GM21619 (cell line): ENCODE data around the gene CLASP1.
"Not testable (repeated sequence)": the region's sequence is repeated elsewhere in the genome, so short reads cannot be mapped to it uniquely, and the experiment has no call there.

Source experiments
- ATAC-seq: cut with Tn5 transposase; IDR thresholded peaks from one replicate; pipeline ENCODE4 v1.9.1; 2021; ENCODE audit not compliant: unreplicated experiment

The CLASP1 gene

GRCh38 chr2:121649149-121649595 lies at the start of gene CLASP1:
Gene CLASP1, minus strand, starts transcription at chr2:121649462. Its CDS starts 43,567 bp downstream, at chr2:121605895.
- ATAC-seq = peak; percentile 35

GRCh38 chr2:121698318-121698930 lies 49.2 kb upstream of the CLASP1 start:
- ATAC-seq = no peak

- no peak for ATAC-seq
Observed at GRCh38 chr2:121697108-121697631, 47.9 kb upstream of the CLASP1 start.

- ATAC-seq = no peak
Observed at GRCh38 chr2:121696410-121696930, 47.2 kb upstream of the CLASP1 start.

GRCh38 chr2:121695171-121695451 lies 45.8 kb upstream of the CLASP1 start:
- no peak for ATAC-seq

- ATAC-seq = no peak
Observed at GRCh38 chr2:121694398-121695170, 45.3 kb upstream of the CLASP1 start.

- not testable (repeated sequence) for ATAC-seq
Observed at GRCh38 chr2:121690572-121690971, 41.3 kb upstream of the CLASP1 start.

GRCh38 chr2:121690095-121690494 lies 40.8 kb upstream of the CLASP1 start:
- ATAC-seq = no peak

- ATAC-seq = no peak
Observed at GRCh38 chr2:121689356-121689755, 40.1 kb upstream of the CLASP1 start.

GRCh38 chr2:121688820-121689219 lies 39.6 kb upstream of the CLASP1 start:
- ATAC-seq = no peak

- no peak for ATAC-seq
Observed at GRCh38 chr2:121686902-121687301, 37.6 kb upstream of the CLASP1 start.

- no peak for ATAC-seq
Observed at GRCh38 chr2:121686218-121686617, 37.0 kb upstream of the CLASP1 start.

- ATAC-seq = no peak
Observed at GRCh38 chr2:121682396-121683298, 33.4 kb upstream of the CLASP1 start.

- ATAC-seq = no peak
Observed at GRCh38 chr2:121677855-121678254, 28.6 kb upstream of the CLASP1 start.

- ATAC-seq = not testable (repeated sequence)
Observed at GRCh38 chr2:121671621-121672020, 22.4 kb upstream of the CLASP1 start.

- ATAC-seq = no peak
Observed at GRCh38 chr2:121670181-121670580, 20.9 kb upstream of the CLASP1 start.

GRCh38 chr2:121667618-121668017 lies 18.4 kb upstream of the CLASP1 start:
- no peak for ATAC-seq

- ATAC-seq = no peak
Observed at GRCh38 chr2:121666042-121666441, 16.8 kb upstream of the CLASP1 start.

GRCh38 chr2:121665504-121665903 lies 16.2 kb upstream of the CLASP1 start:
- ATAC-seq = no peak

- ATAC-seq = no peak
Observed at GRCh38 chr2:121664713-121665112, 15.5 kb upstream of the CLASP1 start.

- ATAC-seq = no peak
Observed at GRCh38 chr2:121664086-121664485, 14.8 kb upstream of the CLASP1 start.
